GM21423 (cell line): ENCODE results near the gene UROC1.

ENCODE experiments used
- ATAC-seq: cut with Tn5 transposase; IDR thresholded peaks from one replicate; pipeline ENCODE4 v1.9.1; 2021; ENCODE audit warnings: mild to moderate bottlenecking, moderate library complexity; ENCODE audit not compliant: unreplicated experiment

The UROC1 gene

GRCh38 chr3:126497956-126498355, 19.6 kb downstream of the UROC1 start:
- no peak for ATAC-seq

GRCh38 chr3:126496894-126497850, 20.4 kb downstream of the UROC1 start:
- ATAC-seq: no peak

GRCh38 chr3:126495786-126496185, 21.8 kb downstream of the UROC1 start:
- ATAC-seq: no peak

- ATAC-seq: no peak
Observed at GRCh38 chr3:126494970-126495230, 22.7 kb downstream of the UROC1 start.

- ATAC-seq: no peak
Observed at GRCh38 chr3:126494204-126494969, 23.2 kb downstream of the UROC1 start.

- ATAC-seq: no peak
Observed at GRCh38 chr3:126493739-126494138, 23.8 kb downstream of the UROC1 start.

GRCh38 chr3:126493051-126493450, 24.5 kb downstream of the UROC1 start:
- no peak for ATAC-seq

- no peak for ATAC-seq
Observed at GRCh38 chr3:126491221-126492013, 26.2 kb downstream of the UROC1 start.

- ATAC-seq: no peak
Observed at GRCh38 chr3:126490619-126491018, 27.0 kb downstream of the UROC1 start.

GRCh38 chr3:126488886-126489569, 28.5 kb downstream of the UROC1 start:
- no peak for ATAC-seq

- ATAC-seq: no peak
Observed at GRCh38 chr3:126488185-126488584, 29.4 kb downstream of the UROC1 start.

- ATAC-seq: no peak
Observed at GRCh38 chr3:126487151-126487771, 30.3 kb downstream of the UROC1 start.

- no peak for ATAC-seq
Observed at GRCh38 chr3:126486360-126486847, 31.2 kb downstream of the UROC1 start.

GRCh38 chr3:126485956-126486355, 31.6 kb downstream of the UROC1 start:
- no peak for ATAC-seq

- no peak for ATAC-seq
Observed at GRCh38 chr3:126485176-126485897, 32.2 kb downstream of the UROC1 start.

GRCh38 chr3:126484662-126485061, 32.9 kb downstream of the UROC1 start:
- no peak for ATAC-seq

GRCh38 chr3:126484148-126484547, 33.4 kb downstream of the UROC1 start:
- ATAC-seq: no peak

- ATAC-seq: no peak
Observed at GRCh38 chr3:126483321-126483761, 34.2 kb downstream of the UROC1 start.

- no peak for ATAC-seq
Observed at GRCh38 chr3:126482503-126483255, 34.9 kb downstream of the UROC1 start.
